ENCODE results near the gene RABGAP1L.

DNA sequence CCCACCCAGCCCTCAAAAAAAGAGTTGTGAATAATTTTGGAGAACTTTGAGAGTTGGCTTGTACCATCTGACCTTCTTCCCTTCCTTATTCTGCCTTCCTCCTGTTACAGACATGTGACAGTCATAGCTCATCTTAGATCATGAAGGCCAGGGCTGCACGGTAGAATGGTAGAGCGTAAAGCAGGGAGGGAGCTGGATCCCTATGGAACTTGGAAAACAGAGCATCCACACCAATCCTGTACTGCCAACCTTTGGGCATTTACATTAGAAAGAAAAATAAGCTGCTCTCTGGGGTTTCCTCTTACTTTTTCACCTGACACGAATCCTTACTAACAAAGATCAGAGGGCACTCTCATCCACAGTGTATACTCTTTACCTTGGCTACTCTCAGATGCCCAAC lies 409.9 kb downstream of the RABGAP1L start:
- no peak for TF ChIP-seq GFI1B (tag by site-specific recombination; IDR thresholded peaks at IDR 0.05)
- TF ChIP-seq GLI2 (tag by site-specific recombination; IDR thresholded peaks at IDR 0.05; ENCODE audit: borderline replicate concordance, low read depth): no peak
- TF ChIP-seq, protein P1, sequence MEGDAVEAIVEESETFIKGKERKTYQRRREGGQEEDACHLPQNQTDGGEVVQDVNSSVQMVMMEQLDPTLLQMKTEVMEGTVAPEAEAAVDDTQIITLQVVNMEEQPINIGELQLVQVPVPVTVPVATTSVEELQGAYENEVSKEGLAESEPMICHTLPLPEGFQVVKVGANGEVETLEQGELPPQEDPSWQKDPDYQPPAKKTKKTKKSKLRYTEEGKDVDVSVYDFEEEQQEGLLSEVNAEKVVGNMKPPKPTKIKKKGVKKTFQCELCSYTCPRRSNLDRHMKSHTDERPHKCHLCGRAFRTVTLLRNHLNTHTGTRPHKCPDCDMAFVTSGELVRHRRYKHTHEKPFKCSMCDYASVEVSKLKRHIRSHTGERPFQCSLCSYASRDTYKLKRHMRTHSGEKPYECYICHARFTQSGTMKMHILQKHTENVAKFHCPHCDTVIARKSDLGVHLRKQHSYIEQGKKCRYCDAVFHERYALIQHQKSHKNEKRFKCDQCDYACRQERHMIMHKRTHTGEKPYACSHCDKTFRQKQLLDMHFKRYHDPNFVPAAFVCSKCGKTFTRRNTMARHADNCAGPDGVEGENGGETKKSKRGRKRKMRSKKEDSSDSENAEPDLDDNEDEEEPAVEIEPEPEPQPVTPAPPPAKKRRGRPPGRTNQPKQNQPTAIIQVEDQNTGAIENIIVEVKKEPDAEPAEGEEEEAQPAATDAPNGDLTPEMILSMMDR (tag by site-specific recombination; IDR thresholded peaks at IDR 0.05): no peak
- no peak for TF ChIP-seq ZFP37 (tag by site-specific recombination; IDR thresholded peaks at IDR 0.05)
- no peak for TF ChIP-seq ZNF660 (tag by site-specific recombination; IDR thresholded peaks at IDR 0.05)
- TF ChIP-seq, protein P2, sequence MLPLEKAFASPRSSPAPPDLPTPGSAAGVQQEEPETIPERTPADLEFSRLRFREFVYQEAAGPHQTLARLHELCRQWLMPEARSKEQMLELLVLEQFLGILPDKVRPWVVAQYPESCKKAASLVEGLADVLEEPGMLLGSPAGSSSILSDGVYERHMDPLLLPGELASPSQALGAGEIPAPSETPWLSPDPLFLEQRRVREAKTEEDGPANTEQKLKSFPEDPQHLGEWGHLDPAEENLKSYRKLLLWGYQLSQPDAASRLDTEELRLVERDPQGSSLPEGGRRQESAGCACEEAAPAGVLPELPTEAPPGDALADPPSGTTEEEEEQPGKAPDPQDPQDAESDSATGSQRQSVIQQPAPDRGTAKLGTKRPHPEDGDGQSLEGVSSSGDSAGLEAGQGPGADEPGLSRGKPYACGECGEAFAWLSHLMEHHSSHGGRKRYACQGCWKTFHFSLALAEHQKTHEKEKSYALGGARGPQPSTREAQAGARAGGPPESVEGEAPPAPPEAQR (tag by site-specific recombination; IDR thresholded peaks at IDR 0.05): no peak
- TF ChIP-seq PRDM1 (tag by site-specific recombination; IDR thresholded peaks at IDR 0.05): no peak
- TF ChIP-seq ZBTB17 (tag by site-specific recombination; IDR thresholded peaks at IDR 0.05): no peak
- no peak for TF ChIP-seq EGR2 (tag by site-specific recombination; IDR thresholded peaks at IDR 0.05; ENCODE audit: low read depth)
- TF ChIP-seq, protein P3, sequence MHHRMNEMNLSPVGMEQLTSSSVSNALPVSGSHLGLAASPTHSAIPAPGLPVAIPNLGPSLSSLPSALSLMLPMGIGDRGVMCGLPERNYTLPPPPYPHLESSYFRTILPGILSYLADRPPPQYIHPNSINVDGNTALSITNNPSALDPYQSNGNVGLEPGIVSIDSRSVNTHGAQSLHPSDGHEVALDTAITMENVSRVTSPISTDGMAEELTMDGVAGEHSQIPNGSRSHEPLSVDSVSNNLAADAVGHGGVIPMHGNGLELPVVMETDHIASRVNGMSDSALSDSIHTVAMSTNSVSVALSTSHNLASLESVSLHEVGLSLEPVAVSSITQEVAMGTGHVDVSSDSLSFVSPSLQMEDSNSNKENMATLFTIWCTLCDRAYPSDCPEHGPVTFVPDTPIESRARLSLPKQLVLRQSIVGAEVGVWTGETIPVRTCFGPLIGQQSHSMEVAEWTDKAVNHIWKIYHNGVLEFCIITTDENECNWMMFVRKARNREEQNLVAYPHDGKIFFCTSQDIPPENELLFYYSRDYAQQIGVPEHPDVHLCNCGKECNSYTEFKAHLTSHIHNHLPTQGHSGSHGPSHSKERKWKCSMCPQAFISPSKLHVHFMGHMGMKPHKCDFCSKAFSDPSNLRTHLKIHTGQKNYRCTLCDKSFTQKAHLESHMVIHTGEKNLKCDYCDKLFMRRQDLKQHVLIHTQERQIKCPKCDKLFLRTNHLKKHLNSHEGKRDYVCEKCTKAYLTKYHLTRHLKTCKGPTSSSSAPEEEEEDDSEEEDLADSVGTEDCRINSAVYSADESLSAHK (tag by site-specific recombination; IDR thresholded peaks at IDR 0.05): no peak
- TF ChIP-seq SP2 (tag by site-specific recombination; IDR thresholded peaks at IDR 0.05): no peak
- TF ChIP-seq SETDB1 (IDR thresholded peaks at IDR 0.05; ENCODE audit: insufficient read length, low read length): no peak
- TF ChIP-seq ZNF10 (tag by site-specific recombination; IDR thresholded peaks at IDR 0.05): no peak

Measured in HEK293 (cell line).